Measurements from ENCODE around the gene SUN3. TPM values are rescaled to one million over a fixed set of nuclear protein-coding genes. Genes with fewer than 3 reads are reported as not detected.

SUN3 gene
- polyA plus RNA-seq, 1 of the 3 experiments (the other 2 are of a cell fraction), result 0.12 TPM

GRCh38 chr7:47950714-47951113, 78.2 kb downstream of the SUN3 start:
- no peaks in the 10 kb centered on the region for H3F3A ChIP-seq (replicated peaks; ENCODE audit: insufficient read depth)
- peaks cover 20% of the 10 kb centered on the region in 2 experiments for H3K36me3 ChIP-seq (replicated peaks in 1 of 2; ENCODE audit: control insufficient read depth in 1 of 2, insufficient read depth in 2 of 2, low read length in 1 of 2)
- H2AFZ ChIP-seq (ENCODE audit: low read depth), result no peak overlapping the region
- no peak overlapping the region for H3K4me2 ChIP-seq
- H3K9me2 ChIP-seq, result no peaks in the 10 kb centered on the region
- no peaks in the 10 kb centered on the region for H4K20me1 ChIP-seq (ENCODE audit: insufficient read depth)
- no peak overlapping the region for H3K27ac ChIP-seq (ENCODE audit: low read depth in 2 of 2, low read length in 1 of 2)
- no peak overlapping the region for H3K9ac ChIP-seq
- no peaks in the 10 kb centered on the region for H3K9me3 ChIP-seq
- no peaks in the 10 kb centered on the region for H3K27me3 ChIP-seq (ENCODE audit: insufficient read depth)
- ChIA-PET CTCF (interaction anchor here (5.1 to 12.4 kb wide), 2 partner anchors 14 to 160 kb away, joined by 27 to 221 read pairs; no protein-coding TSS in a partner anchor), POLR2A (no interaction called here)
- H3K79me2 ChIP-seq (ENCODE audit: insufficient read depth), result no peaks in the 10 kb centered on the region
- no peak for TF ChIP-seq EP300 (IDR thresholded peaks at IDR 0.05; ENCODE audit: borderline replicate concordance in 1 of 2, low read depth in 1 of 2, low read length in 1 of 2)
- no peak for TF ChIP-seq MXI1 (IDR thresholded peaks at IDR 0.05; ENCODE audit: low read depth, low read length)
- H3K4me1 ChIP-seq (ENCODE audit: control insufficient read depth in 1 of 2, insufficient read depth in 2 of 2, low read depth in 1 of 2, low read length in 1 of 2), result peaks cover 4 to 5% of the 10 kb centered on the region in 2 experiments; a peak in 1 of 4 replicates
- no peak overlapping the region for H3K4me3 ChIP-seq (ENCODE audit: low read depth in 2 of 2, low read length in 1 of 2)
- DNase-seq, result no peak
- 85% methylated on average over 11 of the region's 11 CpGs for WGBS (ENCODE audit: low lambda C conversion rate)

- Histone ChIP-seq H3K27me3 (ENCODE audit: insufficient read depth) (no peaks in the 10 kb centered on the region), H3K79me2 (ENCODE audit: insufficient read depth) (no peaks in the 10 kb centered on the region), H3K9me3 (no peaks in the 10 kb centered on the region), H3K27ac (ENCODE audit: low read depth in 2 of 2, low read length in 1 of 2) (no peak overlapping the region), H2AFZ (ENCODE audit: low read depth) (no peak overlapping the region), H3K4me3 (ENCODE audit: low read depth in 2 of 2, low read length in 1 of 2) (no peak overlapping the region), H4K20me1 (ENCODE audit: insufficient read depth) (no peaks in the 10 kb centered on the region), H3K9ac (no peak overlapping the region), H3K4me1 (ENCODE audit: control insufficient read depth in 1 of 2, insufficient read depth in 2 of 2, low read depth in 1 of 2, low read length in 1 of 2) (peaks cover 3 to 7% of the 10 kb centered on the region in 2 experiments; a peak in 1 of 4 replicates), H3F3A (replicated peaks; ENCODE audit: insufficient read depth) (no peaks in the 10 kb centered on the region), H3K9me2 (no peaks in the 10 kb centered on the region), H3K4me2 (no peak overlapping the region), H3K36me3 (replicated peaks in 1 of 2; ENCODE audit: control insufficient read depth in 1 of 2, insufficient read depth in 2 of 2, low read length in 1 of 2) (peaks cover 10 to 11% of the 10 kb centered on the region in 2 experiments)
- DNase-seq, result no peak
- POLR2A ChIA-PET, result no interaction called here
- CTCF ChIA-PET, result interaction anchor here (5.1 to 12.4 kb wide), 2 partner anchors 15 to 161 kb away, joined by 27 to 221 read pairs; no protein-coding TSS in a partner anchor
- TF ChIP-seq, protein P1, sequence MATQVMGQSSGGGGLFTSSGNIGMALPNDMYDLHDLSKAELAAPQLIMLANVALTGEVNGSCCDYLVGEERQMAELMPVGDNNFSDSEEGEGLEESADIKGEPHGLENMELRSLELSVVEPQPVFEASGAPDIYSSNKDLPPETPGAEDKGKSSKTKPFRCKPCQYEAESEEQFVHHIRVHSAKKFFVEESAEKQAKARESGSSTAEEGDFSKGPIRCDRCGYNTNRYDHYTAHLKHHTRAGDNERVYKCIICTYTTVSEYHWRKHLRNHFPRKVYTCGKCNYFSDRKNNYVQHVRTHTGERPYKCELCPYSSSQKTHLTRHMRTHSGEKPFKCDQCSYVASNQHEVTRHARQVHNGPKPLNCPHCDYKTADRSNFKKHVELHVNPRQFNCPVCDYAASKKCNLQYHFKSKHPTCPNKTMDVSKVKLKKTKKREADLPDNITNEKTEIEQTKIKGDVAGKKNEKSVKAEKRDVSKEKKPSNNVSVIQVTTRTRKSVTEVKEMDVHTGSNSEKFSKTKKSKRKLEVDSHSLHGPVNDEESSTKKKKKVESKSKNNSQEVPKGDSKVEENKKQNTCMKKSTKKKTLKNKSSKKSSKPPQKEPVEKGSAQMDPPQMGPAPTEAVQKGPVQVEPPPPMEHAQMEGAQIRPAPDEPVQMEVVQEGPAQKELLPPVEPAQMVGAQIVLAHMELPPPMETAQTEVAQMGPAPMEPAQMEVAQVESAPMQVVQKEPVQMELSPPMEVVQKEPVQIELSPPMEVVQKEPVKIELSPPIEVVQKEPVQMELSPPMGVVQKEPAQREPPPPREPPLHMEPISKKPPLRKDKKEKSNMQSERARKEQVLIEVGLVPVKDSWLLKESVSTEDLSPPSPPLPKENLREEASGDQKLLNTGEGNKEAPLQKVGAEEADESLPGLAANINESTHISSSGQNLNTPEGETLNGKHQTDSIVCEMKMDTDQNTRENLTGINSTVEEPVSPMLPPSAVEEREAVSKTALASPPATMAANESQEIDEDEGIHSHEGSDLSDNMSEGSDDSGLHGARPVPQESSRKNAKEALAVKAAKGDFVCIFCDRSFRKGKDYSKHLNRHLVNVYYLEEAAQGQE (IDR thresholded peaks at IDR 0.05; ENCODE audit: low read depth, low read length), result no peak
- TF ChIP-seq EZH2phosphoT487 (IDR thresholded peaks at IDR 0.05; ENCODE audit: borderline replicate concordance, low read depth) (no peak), EP300 (IDR thresholded peaks at IDR 0.05; ENCODE audit: borderline replicate concordance in 1 of 2, low read depth in 1 of 2, low read length in 1 of 2) (no peak), ELF1 (IDR thresholded peaks at IDR 0.05) (no peak), YY1 (IDR thresholded peaks at IDR 0.05; ENCODE audit: low read depth) (no peak), CHD2 (IDR thresholded peaks at IDR 0.05; ENCODE audit: low read length, partially characterized antibody) (no peak), IRF3 (IDR thresholded peaks at IDR 0.05; ENCODE audit: low read depth, low read length) (no peak), SIN3A (IDR thresholded peaks at IDR 0.05; ENCODE audit: borderline replicate concordance, low read depth, low read length) (no peak), RCOR1 (IDR thresholded peaks at IDR 0.05; ENCODE audit: low read length) (no peak), TAF1 (IDR thresholded peaks at IDR 0.05; ENCODE audit: borderline replicate concordance, low read depth, low read length) (no peak), GABPA (IDR thresholded peaks at IDR 0.05; ENCODE audit: low read depth) (no peak)
- TF ChIP-seq, protein P2, sequence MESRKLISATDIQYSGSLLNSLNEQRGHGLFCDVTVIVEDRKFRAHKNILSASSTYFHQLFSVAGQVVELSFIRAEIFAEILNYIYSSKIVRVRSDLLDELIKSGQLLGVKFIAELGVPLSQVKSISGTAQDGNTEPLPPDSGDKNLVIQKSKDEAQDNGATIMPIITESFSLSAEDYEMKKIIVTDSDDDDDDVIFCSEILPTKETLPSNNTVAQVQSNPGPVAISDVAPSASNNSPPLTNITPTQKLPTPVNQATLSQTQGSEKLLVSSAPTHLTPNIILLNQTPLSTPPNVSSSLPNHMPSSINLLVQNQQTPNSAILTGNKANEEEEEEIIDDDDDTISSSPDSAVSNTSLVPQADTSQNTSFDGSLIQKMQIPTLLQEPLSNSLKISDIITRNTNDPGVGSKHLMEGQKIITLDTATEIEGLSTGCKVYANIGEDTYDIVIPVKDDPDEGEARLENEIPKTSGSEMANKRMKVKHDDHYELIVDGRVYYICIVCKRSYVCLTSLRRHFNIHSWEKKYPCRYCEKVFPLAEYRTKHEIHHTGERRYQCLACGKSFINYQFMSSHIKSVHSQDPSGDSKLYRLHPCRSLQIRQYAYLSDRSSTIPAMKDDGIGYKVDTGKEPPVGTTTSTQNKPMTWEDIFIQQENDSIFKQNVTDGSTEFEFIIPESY (IDR thresholded peaks at IDR 0.05; ENCODE audit: borderline replicate concordance, low read depth), result no peak
- WGBS (ENCODE audit: low lambda C conversion rate), result 80% methylated on average over 4 of the region's 4 CpGs
These were observed 79.2 kb downstream of the SUN3 start for GRCh38 chr7:47949703-47950102.
